H1 (cell line): ENCODE data around the gene DOCK10. TPM values are rescaled to one million over a fixed set of nuclear protein-coding genes. Genes with fewer than 3 reads are reported as not detected.

Source experiments
- CTCF ChIA-PET: fragments of 300-600 bp; sonication (Branson Sonifier 250); formaldehyde crosslinking; loops from one replicate; lab custom pipeline; 2021; ENCODE audit not compliant: partially characterized antibody; lab: Charles Lee
- POLR2A ChIA-PET: fragments of 300-600 bp; sonication (Branson Sonifier 250); formaldehyde crosslinking; loops from one replicate; lab custom pipeline; 2021; ENCODE audit warnings: inconsistent platforms; ENCODE audit not compliant: partially characterized antibody; lab: Charles Lee
- DNase-seq, 2 experiments: peaks; one replicate each; pipeline versions ENCODE4 v3.0.0 to v3.0.0-alpha.2; 2010 to 2022; ENCODE audit warnings: low spot score in 2 of 2, low read depth in 1 of 2, mixed read lengths in 1 of 2
- FAIRE-seq: peaks from 2 replicates; lab custom pipeline; 2011; peaks lifted over from hg19 to GRCh38; lab: Jason Lieb, UNC
- H2AFZ ChIP-seq: 2 replicates; pipeline ENCODE4 v1.8.1; 2012; ENCODE audit warnings: low read length, inconsistent platforms
- H2AK5ac ChIP-seq: 2 replicates; pipeline ENCODE4 v1.6.1; 2013; ENCODE audit warnings: low read depth, low read length
- H2BK120ac ChIP-seq: replicated peaks from 2 replicates; pipeline ENCODE3; 2013; ENCODE audit warnings: low read depth, low read length, inconsistent platforms
- H2BK12ac ChIP-seq: 2 replicates; pipeline ENCODE4 v1.6.1; 2013; ENCODE audit warnings: low read depth, low read length
- H2BK15ac ChIP-seq: 2 replicates; pipeline ENCODE4 v1.6.1; 2013; ENCODE audit warnings: low read length
- H2BK20ac ChIP-seq: 2 replicates; pipeline ENCODE4 v1.6.1; 2013; ENCODE audit warnings: low read length
- H2BK5ac ChIP-seq: 2 replicates; pipeline ENCODE4 v1.6.1; 2013; ENCODE audit warnings: low read depth, low read length
- H3K14ac ChIP-seq: 2 replicates; pipeline ENCODE4 v1.6.1; 2013; ENCODE audit warnings: inconsistent platforms; ENCODE audit not compliant: insufficient read length
- H3K18ac ChIP-seq: 2 replicates; pipeline ENCODE4 v1.6.1; 2013; ENCODE audit warnings: low read length; ENCODE audit errors: extremely low read depth
- H3K23ac ChIP-seq: 2 replicates; pipeline ENCODE4 v1.6.1; 2013; ENCODE audit warnings: inconsistent platforms; ENCODE audit not compliant: insufficient read length
- H3K23me2 ChIP-seq: 2 replicates; pipeline ENCODE4 v1.6.1; 2013; ENCODE audit warnings: low read depth, low read length
- H3K27ac ChIP-seq: 2 replicates; pipeline ENCODE4 v1.6.1; 2011; ENCODE audit warnings: low read depth, low read length, inconsistent platforms
- H3K27me3 ChIP-seq, 4 experiments: replicated peaks in 1 of 4; 1 replicate in 1 of 4; 2 replicates in 3 of 4; pipeline versions ENCODE4 v1.6.1 to v1.8.1; 2011 to 2013; ENCODE audit warnings: low read length in 3 of 4, mild to moderate bottlenecking in 3 of 4, inconsistent platforms in 2 of 4, mixed read lengths in 2 of 4, moderate library complexity in 1 of 4; ENCODE audit not compliant: control insufficient read depth in 3 of 4, insufficient read depth in 3 of 4; ENCODE audit errors: extremely low read depth in 1 of 4
- H3K36me3 ChIP-seq, 4 experiments: 2 replicates each; pipeline versions ENCODE4 v1.6.1 to v1.8.1; 2011 to 2013; ENCODE audit warnings: mild to moderate bottlenecking in 4 of 4, low read length in 3 of 4, moderate library complexity in 2 of 4, control low read depth in 1 of 4, inconsistent platforms in 1 of 4; ENCODE audit not compliant: insufficient read depth in 4 of 4, control insufficient read depth in 2 of 4
- H3K4ac ChIP-seq: replicated peaks from 2 replicates; pipeline ENCODE3; 2013; ENCODE audit warnings: low read length, low read depth, mixed read lengths, inconsistent platforms; ENCODE audit not compliant: insufficient read length
- H3K4me1 ChIP-seq, 4 experiments: replicated peaks in 1 of 4; 1 replicate in 1 of 4; 2 replicates in 3 of 4; pipeline versions ENCODE4 v1.6.1 to v1.8.1; 2011 to 2013; ENCODE audit warnings: low read length in 3 of 4, inconsistent platforms in 2 of 4, mixed read lengths in 1 of 4; ENCODE audit not compliant: insufficient read depth in 4 of 4, control insufficient read depth in 3 of 4
- H3K4me2 ChIP-seq, 2 experiments: 2 replicates each; pipeline versions ENCODE4 v1.6.1 to v1.8.1; 2011 to 2013; ENCODE audit warnings: low read depth in 2 of 2, low read length in 2 of 2, control low read depth in 1 of 2, inconsistent platforms in 1 of 2, mild to moderate bottlenecking in 1 of 2; ENCODE audit not compliant: insufficient read depth in 1 of 2
- H3K4me3 ChIP-seq, 4 experiments: fragments of 200-600, 300-600 bp in 1 of 4; sonication (generic), shearing (Covaris generic), sonication (Bioruptor Twin) in 1 of 4; 2 replicates each; pipeline versions ENCODE4 v1.5.1 to v1.8.1; 2011 to 2016; ENCODE audit warnings: low read length in 4 of 4, low read depth in 3 of 4, control low read depth in 2 of 4, inconsistent platforms in 2 of 4, mild to moderate bottlenecking in 2 of 4, mixed read lengths in 1 of 4, moderate library complexity in 1 of 4; ENCODE audit not compliant: insufficient read depth in 2 of 4; ENCODE audit errors: extremely low read depth in 1 of 4
- H3K56ac ChIP-seq: replicated peaks from 2 replicates; pipeline ENCODE3; 2013; ENCODE audit warnings: low read depth, mild to moderate bottlenecking, mixed read lengths, low read length, inconsistent platforms; ENCODE audit not compliant: insufficient read length
- H3K79me1 ChIP-seq: 2 replicates; pipeline ENCODE4 v1.6.1; 2013; ENCODE audit warnings: low read depth, low read length, control low read depth
- H3K79me2 ChIP-seq, 2 experiments: 2 replicates each; pipeline versions ENCODE4 v1.6.1 to v1.8.1; 2012 to 2013; ENCODE audit warnings: low read length in 2 of 2, mild to moderate bottlenecking in 2 of 2, inconsistent platforms in 1 of 2; ENCODE audit not compliant: insufficient read depth in 2 of 2, control insufficient read depth in 1 of 2
- H3K9ac ChIP-seq, 4 experiments: replicated peaks in 1 of 4; 1 replicate in 1 of 4; 2 replicates in 3 of 4; pipeline versions ENCODE4 v1.6.1 to v1.8.1; 2011 to 2013; ENCODE audit warnings: low read depth in 3 of 4, low read length in 3 of 4, control low read depth in 2 of 4, mild to moderate bottlenecking in 2 of 4, moderate library complexity in 2 of 4, inconsistent platforms in 1 of 4; ENCODE audit errors: extremely low read depth in 1 of 4
- H3K9me3 ChIP-seq, 2 experiments: 2 replicates each; pipeline versions ENCODE4 v1.6.1 to v1.8.1; 2012 to 2013; ENCODE audit warnings: mild to moderate bottlenecking in 2 of 2, moderate library complexity in 2 of 2, control low read depth in 1 of 2, inconsistent platforms in 1 of 2, low read depth in 1 of 2, low read length in 1 of 2, mixed read lengths in 1 of 2; ENCODE audit not compliant: insufficient read depth in 2 of 2
- H4K20me1 ChIP-seq, 2 experiments: replicated peaks in 1 of 2; 2 replicates each; pipeline versions ENCODE3 to v1.8.1; 2011 to 2013; ENCODE audit warnings: inconsistent platforms in 2 of 2, low read length in 2 of 2, mild to moderate bottlenecking in 1 of 2; ENCODE audit not compliant: insufficient read depth in 2 of 2, control insufficient read depth in 1 of 2
- H4K5ac ChIP-seq: 2 replicates; pipeline ENCODE4 v1.6.1; 2013; ENCODE audit warnings: low read length, low read depth, mixed read lengths, inconsistent platforms; ENCODE audit not compliant: insufficient read length
- H4K8ac ChIP-seq: 2 replicates; pipeline ENCODE4 v1.8.0; 2013; ENCODE audit warnings: mild to moderate bottlenecking, moderate library complexity, low read length, inconsistent platforms; ENCODE audit not compliant: insufficient read depth; ENCODE audit errors: extremely low read depth
- H4K91ac ChIP-seq: replicated peaks from 2 replicates; pipeline ENCODE3; 2013; ENCODE audit warnings: low read length, mixed read lengths, inconsistent platforms; ENCODE audit not compliant: insufficient read length
- EP300 ChIP-seq, 2 experiments: IDR thresholded peaks; 1 replicate in 1 of 2; 2 replicates in 1 of 2; pipeline ENCODE4 v1.6.1; 2011 to 2012; ENCODE audit warnings: low read depth in 2 of 2, low read length in 2 of 2, mild to moderate bottlenecking in 2 of 2, borderline replicate concordance in 1 of 2, inconsistent platforms in 1 of 2, moderate library complexity in 1 of 2
- JUN ChIP-seq: IDR thresholded peaks from 2 replicates; pipeline ENCODE4 v1.6.1; 2011; ENCODE audit warnings: low read depth, mild to moderate bottlenecking, improper control_type of control experiment, low read length
- KDM5A ChIP-seq: fragments of 200-600 bp; IDR thresholded peaks from 2 replicates; pipeline ENCODE4 v1.7.1; 2012; ENCODE audit warnings: mild to moderate bottlenecking, low read length, inconsistent platforms, mixed read lengths
- MAFK ChIP-seq: IDR thresholded peaks from 2 replicates; pipeline ENCODE4 v1.6.1; 2012; ENCODE audit warnings: low read depth, mild to moderate bottlenecking, improper control_type of control experiment, low read length
- POLR2A ChIP-seq, 2 experiments: IDR thresholded peaks; 1 replicate in 1 of 2; 2 replicates in 1 of 2; pipeline ENCODE4 v1.6.1; 2011; ENCODE audit warnings: low read depth in 2 of 2, low read length in 2 of 2, mild to moderate bottlenecking in 2 of 2; ENCODE audit errors: control extremely low read depth in 1 of 2
- SAP30 ChIP-seq: fragments of 300-600 bp; sonication (generic); IDR thresholded peaks from 2 replicates; pipeline ENCODE4 v1.7.1; 2012; ENCODE audit warnings: low read length, moderate library complexity, mild to moderate bottlenecking, inconsistent platforms; ENCODE audit not compliant: insufficient read depth, insufficient replicate concordance
- polyA plus RNA-seq, 7 experiments: library from polyadenylated mRNA; depleted of rRNA in 3 of 7; stranded (reverse) in 5 of 7; unstranded in 2 of 7; fragments of >200 nt in 5 of 7; fragments of 200-250 nt in 2 of 7; gene quantifications; 1 replicate in 5 of 7; 2 replicates in 1 of 7; 4 replicates in 1 of 7; pipeline versions ENCODE4 v1.2.1 to v1.2.3, GENCODE V29; 2011 to 2013; ENCODE audit warnings: missing spikeins in 2 of 7, mixed read lengths in 2 of 7
- total RNA-seq: library from RNA; stranded (reverse); fragmentation: NEBNext Ultra II Directional; extraction: Animal tissue kit (Norgen Biotek cat#: 25700); gene quantifications from 2 replicates; pipeline ENCODE4 v1.2.1, GENCODE V29; 2021

DOCK10 gene
- total and polyA plus RNA-seq, 2 of the 8 experiments (the other 6 are each of a cell fraction or from before 2014, with no cell fraction given): 0.33 to 1.6 TPM

- no peaks in the 10 kb centered on the region for H3K23me2 ChIP-seq
- no peak overlapping the region for H2AFZ ChIP-seq
Measured at GRCh38 chr2:225076125-225076524, 33.9 kb upstream of the DOCK10 start.

More at GRCh38 chr2:225076125-225076524, 33.9 kb upstream of the DOCK10 start:
- H4K20me1 ChIP-seq: no peaks in the 10 kb centered on the region
- H3K14ac ChIP-seq: no peak overlapping the region
- TF ChIP-seq KDM5A: no peak
- no peak for TF ChIP-seq POLR2A (IDR thresholded peaks at IDR 0.05; ENCODE audit: control extremely low read depth in 1 of 2, low read depth in 2 of 2, low read length in 2 of 2)
- TF ChIP-seq EP300 (IDR thresholded peaks at IDR 0.05; ENCODE audit: borderline replicate concordance in 1 of 2, low read depth in 2 of 2, low read length in 2 of 2): no peak
- TF ChIP-seq MAFK: no peak
- TF ChIP-seq SAP30: no peak
- no peak for TF ChIP-seq JUN
- no peak overlapping the region for H4K5ac ChIP-seq
- H3K79me2 ChIP-seq: no peaks in the 10 kb centered on the region
- no peak overlapping the region for H3K4me3 ChIP-seq
- no peak overlapping the region for H3K56ac ChIP-seq
- DNase-seq (no peak), FAIRE-seq (no peak)
- no peak overlapping the region for H4K8ac ChIP-seq
- no peak overlapping the region for H2BK120ac ChIP-seq
- H3K23ac ChIP-seq: no peak overlapping the region
- H3K9me3 ChIP-seq: no peaks in the 10 kb centered on the region
- POLR2A ChIA-PET: no interaction called here
- H3K27me3 ChIP-seq: no peaks in the 10 kb centered on the region
- no peak overlapping the region for H3K9ac ChIP-seq
- CTCF ChIA-PET: no interaction called here
- H3K27ac ChIP-seq: no peak overlapping the region
- H3K36me3 ChIP-seq: no peaks in the 10 kb centered on the region
- no peak overlapping the region for H3K18ac ChIP-seq
- no peaks in the 10 kb centered on the region for H3K79me1 ChIP-seq
- no peak overlapping the region for H2BK20ac ChIP-seq
- no peak overlapping the region for H2BK12ac ChIP-seq
- H3K4me2 ChIP-seq: no peak overlapping the region
- no peak overlapping the region for H2AK5ac ChIP-seq
- no peak overlapping the region for H2BK15ac ChIP-seq
- H2BK5ac ChIP-seq: no peak overlapping the region
- H3K4ac ChIP-seq: no peak overlapping the region
- no peak overlapping the region for H4K91ac ChIP-seq
- peaks cover 2 to 9% (median 3%) of the 10 kb centered on the region in 4 experiments; a peak in 6 of 7 replicates for H3K4me1 ChIP-seq
